Vagina (tissue), 2 donors: Measurements from ENCODE around the gene SPINDOC.

Experiments
- POLR2A ChIP-seq, 2 donors: fragments of 450-650 bp; IDR thresholded peaks; one replicate each; pipeline ENCODE4 v1.6.1; 2017; ENCODE audit warnings: antibody characterized with exemption in 2 of 2, mild to moderate bottlenecking in 2 of 2, moderate library complexity in 2 of 2
- POLR2AphosphoS5 ChIP-seq, 2 donors: sonication (generic); formaldehyde crosslinking; IDR thresholded peaks; one replicate each; pipeline ENCODE4 v1.9.0; 2017; ENCODE audit warnings: antibody characterized with exemption in 2 of 2, mild to moderate bottlenecking in 2 of 2, low read depth in 1 of 2; ENCODE audit not compliant: insufficient read depth in 1 of 2
- TF ChIP-seq, protein P1 (sequence below), 3 experiments: fragments of 450-650 bp in 2 of 3; fragments of 200-600 bp in 1 of 3; sonication (generic) in 1 of 3; IDR thresholded peaks; one replicate each; pipeline ENCODE4 v1.5.1; 2017 to 2019; ENCODE audit warnings: antibody characterized with exemption in 3 of 3, mild to moderate bottlenecking in 2 of 3, moderate library complexity in 2 of 3

DNA sequence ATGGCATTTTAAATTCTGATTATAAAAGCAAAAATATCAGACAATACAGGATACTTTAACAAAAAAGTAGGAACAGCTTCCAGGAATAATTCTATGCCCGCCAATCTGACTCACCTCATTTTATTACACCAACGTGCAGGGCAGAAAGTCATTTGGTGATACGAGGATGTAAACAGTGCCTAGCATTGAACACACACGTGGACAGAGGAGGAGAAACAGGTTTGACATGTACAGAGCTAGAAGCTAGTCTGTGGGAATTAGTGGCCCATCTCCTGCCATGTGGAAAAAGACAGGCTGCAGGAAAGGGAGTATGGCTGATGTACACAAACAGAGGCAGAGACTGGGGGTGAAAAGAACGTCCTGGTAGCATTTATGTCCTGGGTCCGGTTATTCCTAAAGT is 9.0 kb upstream of the SPINDOC start:
- TF ChIP-seq, protein P1, sequence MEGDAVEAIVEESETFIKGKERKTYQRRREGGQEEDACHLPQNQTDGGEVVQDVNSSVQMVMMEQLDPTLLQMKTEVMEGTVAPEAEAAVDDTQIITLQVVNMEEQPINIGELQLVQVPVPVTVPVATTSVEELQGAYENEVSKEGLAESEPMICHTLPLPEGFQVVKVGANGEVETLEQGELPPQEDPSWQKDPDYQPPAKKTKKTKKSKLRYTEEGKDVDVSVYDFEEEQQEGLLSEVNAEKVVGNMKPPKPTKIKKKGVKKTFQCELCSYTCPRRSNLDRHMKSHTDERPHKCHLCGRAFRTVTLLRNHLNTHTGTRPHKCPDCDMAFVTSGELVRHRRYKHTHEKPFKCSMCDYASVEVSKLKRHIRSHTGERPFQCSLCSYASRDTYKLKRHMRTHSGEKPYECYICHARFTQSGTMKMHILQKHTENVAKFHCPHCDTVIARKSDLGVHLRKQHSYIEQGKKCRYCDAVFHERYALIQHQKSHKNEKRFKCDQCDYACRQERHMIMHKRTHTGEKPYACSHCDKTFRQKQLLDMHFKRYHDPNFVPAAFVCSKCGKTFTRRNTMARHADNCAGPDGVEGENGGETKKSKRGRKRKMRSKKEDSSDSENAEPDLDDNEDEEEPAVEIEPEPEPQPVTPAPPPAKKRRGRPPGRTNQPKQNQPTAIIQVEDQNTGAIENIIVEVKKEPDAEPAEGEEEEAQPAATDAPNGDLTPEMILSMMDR (IDR thresholded peaks at IDR 0.05) = no peak
- no peak for TF ChIP-seq POLR2A (IDR thresholded peaks at IDR 0.05)
- peak in 1 of 2 donors; percentile 88 for TF ChIP-seq POLR2AphosphoS5 (IDR thresholded peaks at IDR 0.05; ENCODE audit: insufficient read depth in 1 of 2, low read depth in 1 of 2)
